Esophagus muscularis mucosa (tissue), 3 donors: ENCODE data around the gene SNED1.

Experiments
- CTCF ChIP-seq, 3 experiments: fragments of 200-600 bp in 2 of 3; fragments of 450-650 bp in 1 of 3; sonication (generic) in 2 of 3; IDR thresholded peaks; one replicate each; pipeline ENCODE4 v1.5.1; 2017 to 2019; ENCODE audit warnings: antibody characterized with exemption in 3 of 3, mild to moderate bottlenecking in 2 of 3, moderate library complexity in 1 of 3
- POLR2A ChIP-seq: fragments of 450-650 bp; IDR thresholded peaks from one replicate; pipeline ENCODE4 v1.6.1; 2017; ENCODE audit warnings: antibody characterized with exemption, moderate library complexity, mild to moderate bottlenecking, low read depth
- POLR2AphosphoS5 ChIP-seq, 2 donors: sonication (generic); formaldehyde crosslinking; IDR thresholded peaks; one replicate each; pipeline ENCODE4 v1.6.1; 2017; ENCODE audit warnings: antibody characterized with exemption in 2 of 2

DNA sequence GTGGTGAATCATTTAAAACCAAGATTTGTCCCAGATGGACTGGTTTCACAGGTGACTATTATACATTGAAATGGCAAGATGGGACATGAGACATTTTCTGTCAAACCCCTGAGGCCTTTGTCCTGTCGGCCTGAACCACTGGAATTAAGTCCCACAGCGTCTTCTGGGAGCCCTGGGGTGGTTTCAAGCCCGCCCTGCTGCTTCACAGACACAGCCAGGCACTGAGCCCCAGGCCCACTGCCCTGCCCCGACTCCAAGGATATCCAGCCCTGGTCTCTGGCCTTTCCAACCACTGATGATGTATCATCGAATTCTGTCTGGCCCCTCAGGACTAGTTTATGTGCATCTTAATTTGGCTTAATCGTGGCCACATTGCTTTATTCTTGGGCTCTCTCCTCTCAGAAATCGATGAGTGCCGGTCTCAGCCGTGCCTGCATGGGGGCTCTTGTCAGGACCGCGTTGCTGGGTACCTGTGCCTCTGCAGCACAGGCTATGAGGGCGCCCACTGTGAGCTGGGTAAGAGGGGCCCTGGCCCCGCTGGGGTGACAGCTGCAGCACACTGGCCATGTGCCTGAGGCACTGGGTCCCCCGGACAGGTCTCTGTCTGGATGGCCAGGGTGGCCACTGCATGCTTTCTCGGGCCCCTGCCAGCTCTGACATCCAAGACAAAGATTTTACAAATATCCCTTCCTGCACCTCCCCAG, 64.1 kb downstream of the SNED1 start:
- TF ChIP-seq CTCF (IDR thresholded peaks at IDR 0.05), result no peak
- TF ChIP-seq POLR2A, result no peak
- TF ChIP-seq POLR2AphosphoS5 (IDR thresholded peaks at IDR 0.05), result no peak
